SK-N-SH treated with all-trans-retinoic acid at 6 μM for 48 hours (cell line): ENCODE results near the gene GNG14.

ENCODE experiments used
- ATAC-seq: fragments of 200-7000 bp; cut with Tn5 transposase; 3 replicates; pipeline ENCODE4 v1.9.1; 2020; ENCODE audit warnings: mild to moderate bottlenecking, moderate library complexity
- BACH2 ChIP-seq: fragments of 250-450 bp; sonication (Bioruptor Pico); IDR thresholded peaks from 2 replicates; pipeline ENCODE4 v1.9.0; 2021; ENCODE audit warnings: mild to moderate bottlenecking, borderline replicate concordance
- ESRRG ChIP-seq: fragments of 250-450 bp; sonication (Bioruptor Pico); IDR thresholded peaks from 2 replicates; pipeline ENCODE4 v1.6.1; 2021; ENCODE audit warnings: mild to moderate bottlenecking
- TCF4 ChIP-seq: fragments of 250-450 bp; sonication (Bioruptor Pico); IDR thresholded peaks from 2 replicates; pipeline ENCODE4 v1.8.0; 2021; ENCODE audit warnings: mild to moderate bottlenecking, moderate library complexity, borderline replicate concordance

Gene GNG14

DNA sequence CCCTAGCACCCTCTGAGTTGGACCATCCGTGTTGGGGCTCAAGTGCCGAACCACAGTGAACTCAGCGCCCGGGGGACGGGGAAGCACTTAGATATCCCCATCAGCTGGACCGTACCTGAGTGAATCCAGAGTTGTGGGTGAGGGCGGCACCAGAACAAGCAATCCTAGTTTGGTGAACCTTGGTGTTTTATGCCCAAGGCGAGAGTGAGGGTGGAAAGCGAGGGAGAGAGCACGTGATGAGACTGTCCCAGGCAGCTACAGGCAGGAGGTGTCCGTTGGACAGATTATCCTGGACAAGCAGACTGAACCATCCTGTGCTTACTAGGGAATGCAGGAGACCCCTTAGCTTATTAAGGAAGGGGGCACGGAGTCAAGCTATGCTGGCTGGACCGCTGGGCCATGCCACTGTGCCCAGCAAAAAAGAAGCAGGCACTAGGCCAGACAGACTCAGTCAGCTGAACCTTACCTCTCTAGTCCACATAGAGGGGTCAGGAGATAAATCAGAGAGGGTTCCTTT lies 50.1 kb downstream of the GNG14 start:
- ATAC-seq, result no peak

More for the DNA sequence above, 50.1 kb downstream of the GNG14 start:
- TF ChIP-seq BACH2 (CRISPR knock-in tag) (no peak), ESRRG (CRISPR knock-in tag) (no peak), TCF4 (CRISPR knock-in tag) (no peak)
